HG02943 (cell line): ENCODE results near the gene TAF3.

Experiments used
- ATAC-seq: cut with Tn5 transposase; IDR thresholded peaks from one replicate; pipeline ENCODE4 v1.9.1; 2021; ENCODE audit warnings: mild to moderate bottlenecking, low read depth, moderate library complexity; ENCODE audit not compliant: unreplicated experiment

Gene TAF3

DNA sequence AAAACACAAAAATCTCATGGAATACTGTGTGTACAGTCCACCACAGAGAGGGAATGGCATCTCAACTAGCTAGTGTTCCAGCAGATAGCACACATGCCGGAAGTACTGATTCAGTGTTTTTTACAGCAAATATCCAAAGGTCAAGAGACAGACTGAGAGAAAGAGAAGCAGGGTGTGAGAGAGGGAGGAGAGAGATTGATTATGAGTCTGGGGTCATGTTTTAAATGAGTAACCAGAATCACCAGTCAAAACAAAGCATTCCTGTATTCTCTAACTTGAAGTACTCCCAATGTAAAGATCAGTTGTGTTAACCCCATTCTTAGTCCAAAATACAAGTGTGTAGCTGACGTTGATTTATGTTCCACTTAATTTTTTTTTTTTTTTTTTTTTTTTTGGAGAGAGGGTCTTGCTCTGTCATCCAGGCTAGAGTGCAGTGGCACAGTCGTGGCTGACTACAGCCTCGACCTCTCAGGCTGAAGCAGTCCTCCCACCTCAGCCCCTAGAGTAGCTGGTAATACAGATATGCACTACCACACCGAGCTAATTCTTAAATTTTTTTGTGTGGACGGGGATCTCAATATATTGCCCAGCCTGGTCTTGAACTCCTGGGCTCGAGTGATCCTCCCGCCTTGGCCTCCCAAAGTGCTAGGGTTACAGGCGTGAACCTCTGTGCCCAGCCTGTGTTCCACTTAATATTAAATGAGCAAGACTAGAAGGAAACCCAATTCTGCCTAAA is 114.2 kb downstream of the TAF3 start:
- ATAC-seq: no peak

GRCh38 chr10:7933262-7933661 is 115.0 kb downstream of the TAF3 start:
- no peak for ATAC-seq

DNA sequence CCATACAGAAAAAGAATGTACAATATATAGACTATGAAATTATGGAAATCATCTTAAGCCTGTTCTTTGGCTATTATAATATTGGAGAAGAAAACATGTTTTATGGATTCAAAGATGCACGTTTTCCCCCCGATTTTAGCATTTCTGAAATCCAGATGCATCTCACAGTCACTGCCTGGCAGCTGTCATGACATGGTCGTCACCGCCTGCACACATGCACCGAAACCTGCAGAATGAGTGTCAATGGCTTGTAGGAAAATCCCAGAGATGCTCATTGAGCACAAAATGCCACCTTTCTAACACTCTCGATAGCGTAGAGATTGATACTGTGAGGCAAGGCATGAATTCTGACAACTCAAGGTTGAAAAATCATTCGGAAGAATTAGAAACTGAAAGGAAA is 115.5 kb downstream of the TAF3 start:
- no peak for ATAC-seq

DNA sequence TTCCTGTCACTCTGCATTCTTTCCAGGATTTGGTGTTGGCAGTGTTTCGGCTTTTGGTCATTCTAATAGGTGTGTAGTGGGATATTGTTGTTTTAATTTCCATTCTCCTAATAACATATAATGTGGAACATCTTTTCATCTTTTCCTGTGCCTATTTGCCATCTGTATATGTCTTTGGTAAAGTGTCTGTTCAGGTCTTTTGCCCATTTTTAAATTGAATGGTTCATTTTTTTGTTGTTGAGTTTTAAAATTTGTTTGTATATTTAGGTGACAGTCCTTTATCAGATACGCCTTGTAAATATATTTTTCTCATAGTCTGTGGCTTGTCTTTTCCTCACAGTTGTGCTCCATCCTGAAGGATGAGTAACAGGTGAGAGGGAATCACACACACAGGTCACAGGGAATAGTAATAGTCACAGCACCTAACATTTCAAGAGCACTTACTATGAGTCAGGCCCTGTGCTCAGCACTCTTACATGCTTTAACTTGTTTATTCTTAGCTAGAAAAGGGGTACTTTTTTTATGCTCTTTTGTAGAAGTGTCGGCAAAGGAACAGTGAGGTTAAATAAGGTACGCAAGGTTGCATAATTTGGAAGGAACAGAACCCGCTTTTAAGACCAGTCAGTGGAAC is 119.1 kb downstream of the TAF3 start:
- no peak for ATAC-seq

DNA sequence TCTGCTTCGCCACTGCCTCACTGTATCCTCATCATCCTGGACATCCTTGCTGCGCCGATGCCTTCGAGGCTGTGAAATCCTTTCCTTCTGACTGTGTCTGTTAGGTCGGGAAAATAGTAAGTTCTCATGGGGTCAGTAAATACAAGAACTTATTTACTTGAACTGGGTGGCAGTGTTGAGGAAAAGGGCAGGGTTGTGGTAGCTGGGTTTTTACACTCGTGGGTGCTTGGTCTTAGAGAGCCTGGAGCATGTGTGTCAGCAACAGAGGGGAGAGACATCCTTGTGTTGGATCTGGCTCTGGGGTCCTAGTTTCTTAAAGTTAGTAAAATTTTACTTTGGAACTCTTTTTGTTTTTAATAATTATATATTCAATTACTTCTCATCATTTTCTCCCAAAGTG is 123.3 kb downstream of the TAF3 start:
- no peak for ATAC-seq

- no peak for ATAC-seq
Observed at GRCh38 chr10:7942316-7942715, 124.0 kb downstream of the TAF3 start.

- ATAC-seq: no peak
Observed at GRCh38 chr10:7942859-7943258, 124.6 kb downstream of the TAF3 start.

GRCh38 chr10:7944215-7944480 is 125.8 kb downstream of the TAF3 start:
- ATAC-seq: no peak

GRCh38 chr10:7944537-7944936 is 126.2 kb downstream of the TAF3 start:
- ATAC-seq: no peak

DNA sequence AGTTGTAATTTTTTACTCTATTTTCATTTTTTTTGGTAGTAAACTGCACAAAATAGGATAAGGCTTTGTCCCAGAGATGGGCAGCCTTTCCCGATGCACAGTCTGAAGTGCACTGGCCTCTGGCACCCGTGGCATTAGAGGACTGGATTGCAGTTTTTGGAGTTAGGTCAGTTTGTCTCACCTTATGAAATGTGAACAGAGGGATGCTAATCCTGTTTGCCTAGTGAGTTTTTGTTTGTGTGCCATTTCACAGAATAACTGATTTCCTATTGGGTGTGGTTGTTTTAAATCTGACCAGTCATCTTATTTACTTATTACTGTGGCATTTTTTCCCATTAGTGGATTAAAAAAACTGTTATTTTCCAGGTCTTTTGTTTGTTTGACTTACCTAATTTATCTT is 126.7 kb downstream of the TAF3 start:
- ATAC-seq: no peak

DNA sequence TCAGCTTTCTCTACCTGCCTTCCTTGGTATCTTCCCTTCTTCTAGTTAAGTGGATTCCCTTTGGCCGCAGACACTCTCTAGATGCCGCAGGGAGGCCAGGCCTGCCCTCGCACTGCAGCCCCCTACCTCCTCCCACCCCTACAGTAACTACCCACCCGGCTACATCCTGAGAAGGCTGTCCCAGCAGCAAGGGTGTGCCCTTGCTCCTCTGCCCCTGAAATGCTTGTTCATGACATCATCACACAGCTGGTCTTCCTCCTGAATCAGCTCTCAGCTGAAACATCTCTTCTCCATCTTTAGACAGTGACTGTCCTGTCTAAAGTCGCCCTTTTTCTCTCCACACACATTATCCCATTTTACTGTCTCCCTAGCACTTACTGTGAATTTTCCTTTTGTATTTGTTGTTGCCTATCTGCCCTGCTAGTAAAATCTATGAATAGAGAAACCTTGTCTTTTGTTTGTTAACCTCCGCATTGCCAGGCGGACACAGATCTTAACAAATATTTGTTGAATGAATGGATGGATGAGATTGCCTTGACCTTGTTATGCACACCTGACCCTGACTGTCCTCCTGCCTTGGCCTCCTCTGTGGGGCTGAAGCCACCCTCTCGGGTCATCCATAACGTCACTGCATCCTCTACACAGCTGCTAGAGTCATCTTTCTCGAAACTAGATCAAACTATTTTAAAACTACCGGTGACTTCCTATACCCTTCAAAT is 127.3 kb downstream of the TAF3 start:
- no peak for ATAC-seq

DNA sequence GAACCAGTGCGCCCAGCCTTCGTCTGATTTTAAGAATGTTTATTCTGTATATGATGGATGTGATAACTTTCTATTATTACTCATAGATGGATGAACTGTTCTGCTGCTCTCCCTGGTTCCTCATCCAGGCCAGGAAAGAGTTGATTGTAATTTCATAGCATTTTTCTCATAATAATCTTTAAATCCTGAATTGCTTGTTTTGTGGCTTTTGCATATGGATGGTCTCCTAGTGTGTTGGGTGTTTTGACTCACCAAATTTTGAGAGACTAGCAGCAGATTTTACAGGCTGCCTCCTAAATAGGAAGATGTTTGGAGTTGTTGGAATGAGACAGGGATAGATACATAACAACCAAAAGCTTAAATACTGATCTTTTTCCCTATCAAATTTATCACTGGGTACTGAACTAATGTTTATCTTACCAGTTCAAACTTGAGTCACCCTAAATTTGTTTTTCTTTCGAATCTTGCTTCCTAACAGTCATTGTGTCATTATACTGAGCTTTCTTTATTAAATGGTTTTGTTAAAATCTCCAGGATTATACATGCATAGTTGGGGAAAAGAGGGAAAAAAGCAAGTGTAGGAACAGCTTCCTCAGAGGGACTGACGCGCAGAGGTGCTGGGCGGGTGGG is 130.2 kb downstream of the TAF3 start:
- no peak for ATAC-seq

GRCh38 chr10:7950981-7951847 is 132.9 kb downstream of the TAF3 start:
- ATAC-seq: no peak

- ATAC-seq: no peak
Observed at GRCh38 chr10:7952266-7952665, 134.0 kb downstream of the TAF3 start.

DNA sequence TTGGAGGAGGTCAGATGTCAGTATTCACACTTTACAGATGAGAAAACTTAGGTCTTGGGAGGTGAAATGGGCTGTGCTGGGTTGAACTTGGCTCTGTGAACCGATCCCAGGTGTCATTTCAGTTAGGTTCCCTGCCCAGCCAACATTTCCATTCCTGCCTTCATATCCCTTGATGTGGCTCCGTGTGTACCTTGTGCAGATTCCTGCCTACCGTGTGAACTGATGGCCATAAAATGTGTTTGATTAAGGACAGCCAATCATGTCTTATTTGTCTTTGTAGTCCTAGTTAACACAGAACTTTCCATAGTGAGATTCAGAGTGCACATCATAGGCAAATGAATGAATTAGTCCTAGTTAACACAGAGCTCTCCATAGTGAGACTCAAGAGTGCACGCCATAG is 135.1 kb downstream of the TAF3 start:
- no peak for ATAC-seq

DNA sequence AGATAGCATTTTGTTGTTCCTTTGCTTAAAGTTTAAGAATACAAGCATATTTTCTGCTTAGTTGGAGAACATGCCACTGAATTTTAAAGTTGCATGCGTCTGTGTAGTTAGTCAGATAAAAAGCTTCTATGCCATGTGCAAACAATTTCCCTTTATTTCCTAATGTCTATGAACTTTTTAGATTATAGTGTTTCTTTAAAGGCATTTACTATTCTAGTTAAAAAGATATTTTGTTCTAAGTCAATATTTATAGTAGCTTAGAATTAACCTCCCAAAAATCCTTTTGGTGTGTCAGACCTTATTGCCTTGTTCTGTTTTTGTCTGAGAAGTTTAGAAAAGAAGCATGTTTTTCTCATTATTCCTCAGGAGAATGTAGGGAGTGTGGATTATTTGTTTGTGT is 137.1 kb downstream of the TAF3 start:
- ATAC-seq: no peak

DNA sequence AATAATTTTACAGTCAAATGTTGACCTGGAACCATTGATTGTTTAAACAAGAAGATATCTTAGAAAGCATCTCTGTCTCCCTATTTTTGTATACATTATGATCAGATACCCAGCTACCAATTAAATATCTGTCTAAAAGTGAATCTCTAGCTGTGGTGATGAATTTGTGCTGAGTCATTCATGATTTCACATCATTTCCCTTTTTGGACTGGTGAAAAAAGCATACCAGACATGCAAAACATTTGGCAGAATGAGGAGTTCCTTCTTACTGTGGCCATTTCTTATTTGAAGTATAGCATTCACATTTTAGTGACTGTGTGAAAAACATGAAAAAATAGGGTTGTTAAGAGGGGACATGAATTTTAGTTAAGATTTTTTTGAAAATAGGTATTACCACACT is 138.2 kb downstream of the TAF3 start:
- no peak for ATAC-seq

DNA sequence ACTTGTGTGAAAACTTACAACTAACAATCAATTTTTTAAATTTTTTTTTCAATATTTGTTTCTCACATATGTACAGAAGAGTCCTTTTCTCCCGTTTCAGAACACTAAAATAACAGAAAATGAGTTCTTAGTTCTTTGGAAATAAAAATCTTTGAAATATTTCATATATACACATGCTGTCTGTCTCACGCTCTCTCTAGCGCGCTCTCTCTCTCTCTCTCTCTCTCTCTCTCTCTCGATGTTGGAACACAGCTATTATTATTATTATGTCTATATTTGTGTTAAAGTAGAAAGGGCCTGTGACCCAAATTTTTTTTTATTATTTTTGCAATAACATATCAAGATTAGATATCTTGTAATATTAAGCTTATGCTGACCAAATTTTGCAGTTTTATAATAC is 139.3 kb downstream of the TAF3 start:
- ATAC-seq: no peak

- ATAC-seq: no peak
Observed at GRCh38 chr10:7958442-7958841, 140.1 kb downstream of the TAF3 start.

GRCh38 chr10:7960108-7960507 is 141.8 kb downstream of the TAF3 start:
- ATAC-seq: no peak

GRCh38 chr10:7962592-7962991 is 144.3 kb downstream of the TAF3 start:
- ATAC-seq: no peak
